Activated CD8-positive, alpha-beta memory T cell treated with anti-CD3 and anti-CD28 coated beads, Interleukin-2, amount 50 U/mL, for 24 hours (primary cell): ENCODE data around the gene NUDT13.
A peak's percentile ranks its signal among the peaks of the same experiment; 100 is the strongest.

ENCODE experiments used
- DNase-seq: peaks from one replicate; pipeline ENCODE4 v3.0.0-alpha.2; 2020; ENCODE audit errors: extremely low read depth

The NUDT13 gene

GRCh38 chr10:73163096-73163495, 52.8 kb downstream of the NUDT13 start:
- DNase-seq = no peak

GRCh38 chr10:73166972-73167371, 56.7 kb downstream of the NUDT13 start:
- no peak for DNase-seq

GRCh38 chr10:73167458-73167782, 57.2 kb downstream of the NUDT13 start:
- DNase-seq = no peak

- peak; percentile 86 for DNase-seq
Observed at GRCh38 chr10:73167783-73168464, 57.7 kb downstream of the NUDT13 start, which contains the start of the genes ECD and FAM149B1. ECD (minus strand) TSS chr10:73168008; CDS start chr10:73163937, 4,071 bp downstream. FAM149B1 (plus strand) TSS chr10:73168119; CDS start chr10:73168340, 221 bp downstream.

DNA sequence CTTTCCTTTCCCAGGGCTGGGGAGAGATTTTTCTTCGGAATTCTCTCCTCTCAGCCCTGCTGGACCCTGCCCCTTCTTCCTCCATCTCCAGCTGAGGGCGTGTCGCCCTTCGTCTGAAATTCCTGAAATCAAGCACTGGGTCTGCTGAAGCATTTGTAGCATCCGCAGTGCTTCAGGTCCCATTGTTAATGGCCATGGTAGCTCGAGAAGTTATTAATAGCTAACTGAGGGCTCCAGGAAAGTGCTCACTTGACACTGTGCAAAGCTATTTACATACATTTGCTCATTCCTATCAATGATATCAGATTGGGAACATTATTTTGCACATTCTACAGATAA, 58.2 kb downstream of the NUDT13 start:
- no peak for DNase-seq

DNA sequence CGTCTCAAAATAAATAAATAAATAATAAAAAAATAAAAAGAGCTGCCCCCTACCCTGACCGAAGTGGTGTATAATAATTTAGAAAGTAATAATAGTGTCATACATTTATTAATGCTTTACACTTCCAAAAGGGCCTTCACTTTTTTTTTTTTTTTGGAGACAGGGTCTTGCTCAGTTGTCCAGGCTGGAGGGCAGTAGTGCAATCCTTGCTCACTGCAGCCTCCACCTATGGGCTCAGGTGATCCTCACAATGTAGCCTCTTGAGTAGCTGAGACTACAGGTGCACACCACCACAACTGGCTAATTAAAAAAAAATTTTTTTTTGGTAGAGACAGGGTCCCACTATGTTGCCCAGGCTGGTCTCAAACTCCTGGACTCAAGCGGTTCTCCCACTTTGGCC, 59.1 kb downstream of the NUDT13 start:
- DNase-seq = no peak

DNA sequence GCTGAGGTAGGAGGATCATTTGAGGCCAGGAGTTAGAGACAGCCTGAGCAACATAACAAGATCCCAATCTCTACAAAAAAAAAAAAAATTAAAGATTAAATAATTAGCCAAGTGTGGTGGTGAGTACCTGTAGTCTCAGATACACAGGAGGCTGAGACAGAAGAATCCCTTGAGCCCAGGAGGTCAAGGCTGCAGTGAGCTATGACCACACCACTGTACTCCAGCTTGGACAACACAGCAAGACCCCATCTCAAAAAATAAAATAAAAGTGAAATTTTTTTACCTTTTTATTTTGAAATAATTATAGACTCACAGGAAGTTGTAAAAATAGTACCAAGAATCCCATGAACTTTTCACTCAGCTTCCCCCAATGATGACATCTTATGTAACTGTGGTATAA, 62.6 kb downstream of the NUDT13 start:
- no peak for DNase-seq

GRCh38 chr10:73174148-73174925, 64.1 kb downstream of the NUDT13 start:
- no peak for DNase-seq
